ENCODE results near the gene C1QTNF9B.
"Not testable (repeated sequence)": the region's sequence is repeated elsewhere in the genome, so short reads cannot be mapped to it uniquely, and the experiment has no call there.

Gene C1QTNF9B

GRCh38 chr13:23897452-23897919 lies at the start of gene C1QTNF9B:
Gene C1QTNF9B, minus strand, starts transcription at chr13:23897502.
- not testable (repeated sequence) for DNase-seq (ENCODE audit: low spot score)

- no peak for DNase-seq (ENCODE audit: low spot score)
Measured at GRCh38 chr13:23946900-23947299, 49.6 kb upstream of the C1QTNF9B start.

GRCh38 chr13:23946067-23946466 lies 48.8 kb upstream of the C1QTNF9B start:
- DNase-seq (ENCODE audit: low spot score), result no peak

- DNase-seq (ENCODE audit: low spot score), result no peak
Measured at GRCh38 chr13:23945612-23946011, 48.3 kb upstream of the C1QTNF9B start.

GRCh38 chr13:23941211-23941610 lies 43.9 kb upstream of the C1QTNF9B start:
- DNase-seq (ENCODE audit: low spot score), result no peak

- DNase-seq (ENCODE audit: low spot score), result not testable (repeated sequence)
Measured at GRCh38 chr13:23939666-23940065, 42.4 kb upstream of the C1QTNF9B start.

- DNase-seq (ENCODE audit: low spot score), result no peak
Measured at GRCh38 chr13:23934520-23934919, 37.2 kb upstream of the C1QTNF9B start.

- DNase-seq (ENCODE audit: low spot score), result peak; percentile 68
Measured at GRCh38 chr13:23928985-23929384, 31.7 kb upstream of the C1QTNF9B start.

GRCh38 chr13:23923031-23923430 lies 25.7 kb upstream of the C1QTNF9B start:
- DNase-seq (ENCODE audit: low spot score), result no peak

GRCh38 chr13:23922005-23922932 lies 25.0 kb upstream of the C1QTNF9B start:
- no peak for DNase-seq (ENCODE audit: low spot score)

GRCh38 chr13:23921451-23921888 lies 24.2 kb upstream of the C1QTNF9B start:
- DNase-seq (ENCODE audit: low spot score), result no peak

GRCh38 chr13:23919006-23919405 lies 21.7 kb upstream of the C1QTNF9B start:
- DNase-seq (ENCODE audit: low spot score), result no peak

- DNase-seq (ENCODE audit: low spot score), result no peak
Measured at GRCh38 chr13:23918208-23918607, 20.9 kb upstream of the C1QTNF9B start.

GRCh38 chr13:23915308-23915707 lies 18.0 kb upstream of the C1QTNF9B start:
- DNase-seq (ENCODE audit: low spot score), result no peak

- no peak for DNase-seq (ENCODE audit: low spot score)
Measured at GRCh38 chr13:23912469-23912868, 15.2 kb upstream of the C1QTNF9B start.

- no peak for DNase-seq (ENCODE audit: low spot score)
Measured at GRCh38 chr13:23909606-23910005, 12.3 kb upstream of the C1QTNF9B start.

GRCh38 chr13:23905766-23906165 lies 8.5 kb upstream of the C1QTNF9B start:
- no peak for DNase-seq (ENCODE audit: low spot score)

- no peak for DNase-seq (ENCODE audit: low spot score)
Measured at GRCh38 chr13:23903906-23904280, 6.6 kb upstream of the C1QTNF9B start.

- no peak for DNase-seq (ENCODE audit: low spot score)
Measured at GRCh38 chr13:23902975-23903905, 5.9 kb upstream of the C1QTNF9B start.

GRCh38 chr13:23901365-23901764 lies 4.1 kb upstream of the C1QTNF9B start:
- DNase-seq (ENCODE audit: low spot score), result peak; percentile 43

- DNase-seq (ENCODE audit: low spot score), result peak; percentile 22
Measured at GRCh38 chr13:23899555-23899954, 2.3 kb upstream of the C1QTNF9B start.

GRCh38 chr13:23898101-23898500 lies 799 bp upstream of the C1QTNF9B start:
- peak; percentile 77 for DNase-seq (ENCODE audit: low spot score)
